AG08396 (cell line): Measurements from ENCODE around the gene ZNF474.

Experiments
- DNase-seq: peaks from one replicate; pipeline ENCODE4 v3.0.0; 2012; ENCODE audit warnings: low spot score, mixed read lengths

ZNF474 gene

DNA sequence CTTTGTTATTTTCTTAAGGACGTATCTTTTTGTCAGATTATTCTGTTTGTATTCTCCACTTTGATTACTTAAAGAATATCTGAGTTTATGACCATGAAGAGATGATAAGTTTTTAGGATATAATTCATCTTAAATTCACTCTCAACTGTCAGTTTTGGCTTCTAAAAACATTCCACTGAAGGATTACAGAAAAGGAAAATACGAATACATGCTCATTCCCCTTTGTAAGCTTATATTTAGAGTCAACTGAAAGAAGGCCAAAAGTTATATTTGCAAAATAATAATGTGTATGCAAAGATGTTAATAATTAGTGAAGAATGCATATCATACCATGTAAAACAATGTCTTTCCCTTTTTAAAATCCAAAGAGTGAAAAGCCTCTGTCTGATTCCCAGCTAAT, 52.5 kb downstream of the ZNF474 start:
- no peak for DNase-seq

GRCh38 chr5:122182491-122182921, 53.2 kb downstream of the ZNF474 start:
- no peak for DNase-seq

GRCh38 chr5:122183098-122183787, 53.9 kb downstream of the ZNF474 start:
- DNase-seq, result peak; percentile 23

DNA sequence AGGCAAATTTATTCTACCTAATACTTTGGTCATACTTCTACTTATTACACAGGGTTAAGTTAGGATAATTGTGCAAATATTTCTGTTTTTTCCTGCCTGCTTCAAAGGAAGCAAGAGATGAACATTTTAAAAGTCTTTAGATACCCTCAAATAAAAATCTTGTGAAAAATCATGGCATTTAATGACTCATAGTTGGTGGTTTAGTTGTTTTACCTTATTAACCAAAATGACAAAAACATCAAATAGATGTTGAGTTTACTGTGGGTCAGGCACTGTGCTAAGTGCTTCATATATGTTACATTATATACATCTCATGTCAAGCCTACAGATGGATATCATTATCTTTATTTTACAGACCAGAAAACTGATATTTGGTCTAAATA, 54.4 kb downstream of the ZNF474 start:
- no peak for DNase-seq

- DNase-seq, result no peak
These were observed 55.4 kb downstream of the ZNF474 start for GRCh38 chr5:122184676-122185255.

DNA sequence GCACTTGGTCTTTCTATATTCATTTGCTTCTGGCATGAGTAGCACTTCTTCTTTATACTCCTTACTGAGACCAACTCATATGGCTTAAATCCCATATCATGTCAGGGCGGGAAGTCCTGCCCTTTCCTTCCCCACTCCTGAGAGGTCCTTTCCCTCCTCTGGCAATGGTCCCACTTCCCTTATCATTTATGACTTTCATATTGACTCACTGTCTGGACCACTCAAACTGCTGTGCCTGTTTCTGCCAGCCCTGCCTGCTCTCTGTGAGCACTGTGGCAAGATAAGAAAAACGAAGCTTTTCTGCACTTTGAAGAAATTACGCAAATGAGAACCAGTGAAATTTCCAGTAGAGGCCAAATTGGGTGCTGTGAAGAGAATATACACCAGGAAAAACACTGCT, 58.1 kb downstream of the ZNF474 start:
- DNase-seq, result no peak

DNA sequence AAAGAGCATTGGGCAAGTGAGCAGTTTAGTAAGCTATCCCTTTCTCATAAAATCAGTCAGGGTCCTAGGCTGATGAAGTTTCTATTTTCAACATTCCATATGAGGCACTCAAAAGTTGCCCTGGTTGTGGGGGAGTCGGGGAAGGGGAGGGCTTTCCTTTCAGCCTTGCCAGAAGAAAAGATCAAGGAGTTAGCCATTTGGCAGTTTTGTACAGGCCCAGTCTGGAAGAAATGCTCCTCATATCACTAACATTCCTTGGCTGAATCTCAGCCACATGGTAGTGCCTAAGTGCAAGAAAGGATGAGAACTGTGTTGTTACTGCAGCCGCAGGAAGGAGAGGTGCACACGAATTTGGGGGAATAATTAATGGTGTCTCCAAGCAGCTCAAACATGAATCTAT, 60.8 kb downstream of the ZNF474 start:
- DNase-seq, result no peak

DNA sequence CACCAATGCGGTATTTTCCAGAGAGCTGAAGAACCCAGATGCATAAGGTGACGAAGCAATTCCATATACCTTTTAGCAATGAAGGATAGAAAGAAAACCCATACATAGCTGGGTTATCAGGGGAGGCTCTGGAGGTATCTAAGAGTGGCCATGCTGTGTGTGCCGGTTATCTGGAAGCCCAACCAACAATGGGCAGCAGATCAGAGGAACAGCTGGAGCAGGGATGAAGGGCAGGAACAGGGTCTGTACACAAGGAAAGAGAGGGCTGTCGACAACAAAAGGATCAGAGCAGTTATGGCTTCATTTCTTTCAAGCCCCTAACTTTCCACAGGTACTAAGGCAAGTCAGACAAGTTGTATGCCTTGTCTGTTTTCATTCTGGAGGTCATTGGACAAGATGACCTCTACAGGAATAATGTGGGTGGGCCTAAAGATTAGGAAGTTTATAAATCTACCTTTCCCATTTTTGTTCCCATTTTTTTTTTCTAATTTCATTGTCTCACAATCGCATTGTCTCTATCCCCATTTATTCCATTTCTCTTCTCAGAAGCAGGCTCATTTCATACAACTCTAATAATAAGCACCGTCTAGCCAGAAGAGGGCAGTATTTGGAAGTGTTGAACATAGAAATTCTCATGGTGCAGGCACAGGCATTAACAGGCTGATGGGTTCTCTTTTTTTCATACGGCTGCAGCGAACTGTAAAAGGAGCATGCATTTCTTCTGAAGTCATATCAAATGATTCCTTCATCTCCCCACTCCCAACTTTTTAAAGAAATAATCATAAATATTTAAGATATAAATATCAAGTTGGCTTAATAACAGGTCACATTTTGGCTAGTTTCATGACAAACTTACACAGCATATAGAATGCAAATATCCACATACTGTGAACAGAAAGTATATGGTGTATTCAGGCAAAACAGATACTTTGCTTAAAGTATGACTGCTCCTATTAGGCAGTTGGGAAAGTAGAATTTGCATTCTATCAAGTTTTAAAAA, 63.5 kb downstream of the ZNF474 start:
- DNase-seq, result peak; percentile 50

DNA sequence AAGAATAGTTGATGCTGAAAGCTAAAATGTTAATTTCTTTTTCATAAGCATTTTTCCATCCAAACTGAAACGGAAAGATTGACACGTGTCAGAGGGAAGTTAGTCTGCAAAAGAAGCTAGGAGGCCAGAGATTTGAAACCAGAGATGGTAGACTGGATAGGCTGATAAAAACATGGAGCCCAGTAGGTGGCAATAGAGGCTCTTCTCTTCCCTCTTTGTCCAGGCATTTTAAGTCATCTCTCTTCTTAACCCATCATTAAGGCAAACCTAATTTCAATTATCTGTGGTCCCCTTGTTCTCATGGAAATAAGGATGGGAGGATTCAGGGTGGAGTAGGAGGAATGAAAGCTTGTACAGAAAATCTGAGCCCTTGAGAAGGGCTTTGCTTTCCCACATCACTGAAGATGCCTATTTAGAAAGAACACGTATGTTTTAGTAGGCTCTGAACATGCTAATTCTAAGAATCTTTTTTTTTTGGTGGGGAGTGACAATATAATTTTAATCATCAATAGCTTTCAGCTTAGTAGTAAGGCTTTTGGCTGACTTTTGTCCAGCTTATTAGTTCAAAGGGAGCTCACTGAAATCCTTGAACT, 66.6 kb downstream of the ZNF474 start:
- DNase-seq, result peak; percentile 37

GRCh38 chr5:122199146-122199545, 69.8 kb downstream of the ZNF474 start:
- no peak for DNase-seq

- no peak for DNase-seq
These were observed 71.1 kb downstream of the ZNF474 start for GRCh38 chr5:122200450-122200849.

DNA sequence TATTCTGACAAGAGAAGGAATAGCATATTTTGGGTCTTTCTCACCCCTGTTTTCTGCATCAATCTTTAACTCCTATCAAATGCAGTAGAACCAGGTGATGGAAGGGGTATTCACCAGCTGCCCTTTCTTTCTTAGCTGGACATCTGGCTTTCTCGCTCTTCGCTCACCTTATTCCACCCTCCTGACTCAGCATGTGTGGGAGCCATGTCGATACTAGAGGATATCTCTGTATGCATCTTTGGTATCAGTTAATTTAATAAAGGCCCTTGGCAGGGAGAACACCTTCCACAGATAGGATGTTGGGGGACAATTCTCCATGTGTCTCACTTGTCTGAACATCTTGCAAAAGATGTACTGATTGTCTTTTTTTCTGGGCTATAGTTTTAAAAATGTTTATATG, 71.5 kb downstream of the ZNF474 start:
- no peak for DNase-seq

DNA sequence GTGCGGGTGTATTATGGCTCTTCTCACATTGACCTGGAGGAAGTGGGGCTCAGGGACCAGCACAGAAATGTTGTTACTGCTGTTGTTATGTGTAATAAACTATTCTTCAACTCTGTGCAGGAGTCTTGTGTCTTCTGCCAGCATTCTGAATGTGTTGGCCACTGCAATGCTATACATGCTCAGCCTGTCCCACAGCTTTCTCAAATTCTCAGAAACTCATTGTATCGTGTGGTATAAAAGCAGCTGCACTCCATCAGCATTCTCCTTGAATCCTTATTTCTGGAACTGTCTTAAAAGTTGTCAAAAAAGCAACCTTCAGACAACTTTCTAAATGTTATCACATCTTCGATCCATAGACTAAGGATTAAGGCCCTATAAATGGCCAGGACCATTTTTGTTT, 72.0 kb downstream of the ZNF474 start:
- DNase-seq, result no peak

GRCh38 chr5:122202952-122203351, 73.6 kb downstream of the ZNF474 start:
- DNase-seq, result no peak
